GM18873 (cell line): ENCODE measurements around the gene CSTF1.
A peak's percentile ranks its signal among the peaks of the same experiment; 100 is the strongest.
"Not testable (repeated sequence)": the region's sequence is repeated elsewhere in the genome, so short reads cannot be mapped to it uniquely, and the experiment has no call there.

ENCODE experiments used
- ATAC-seq: cut with Tn5 transposase; IDR thresholded peaks from one replicate; pipeline ENCODE4 v1.9.1; 2021; ENCODE audit warnings: mild to moderate bottlenecking, moderate library complexity, moderate number of reproducible peaks; ENCODE audit not compliant: unreplicated experiment, low FRiP score

CSTF1 gene

DNA sequence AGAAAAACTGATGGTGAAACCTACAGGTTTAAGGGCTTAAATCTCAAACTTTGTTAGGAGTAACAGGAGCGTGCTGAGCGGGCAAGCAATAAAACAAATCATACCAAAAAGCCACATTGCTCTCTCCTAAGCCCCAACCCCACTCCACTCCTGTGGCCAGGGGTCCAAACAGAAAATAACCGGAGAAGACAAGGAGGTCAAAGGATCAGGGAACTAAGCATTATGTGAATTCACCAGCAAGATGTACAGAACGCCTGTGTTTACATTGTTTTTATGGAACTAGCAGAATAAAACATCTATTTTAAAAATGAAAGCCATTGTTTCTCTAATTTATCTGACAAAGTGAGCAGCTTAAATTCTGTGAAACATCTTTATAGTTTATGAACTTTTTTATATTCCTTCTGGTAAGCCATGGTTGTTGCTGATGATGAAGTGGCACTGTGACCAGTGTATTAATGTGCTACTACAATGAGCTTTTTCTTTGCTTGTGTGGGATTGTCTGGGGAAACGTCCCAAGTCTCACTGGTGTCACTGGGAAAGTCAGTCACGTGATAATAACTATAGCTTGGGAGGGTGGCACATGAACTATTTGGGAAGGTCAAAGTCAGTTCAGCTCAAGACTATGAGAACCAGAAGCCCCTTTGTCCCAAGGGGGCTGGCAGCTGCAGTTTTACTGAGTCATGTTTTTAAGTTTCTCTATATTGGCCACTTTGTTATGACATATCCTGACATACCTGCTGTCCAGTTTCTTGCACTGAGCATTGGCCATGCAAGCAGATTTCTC, 23.9 kb upstream of the CSTF1 start:
- ATAC-seq = no peak

DNA sequence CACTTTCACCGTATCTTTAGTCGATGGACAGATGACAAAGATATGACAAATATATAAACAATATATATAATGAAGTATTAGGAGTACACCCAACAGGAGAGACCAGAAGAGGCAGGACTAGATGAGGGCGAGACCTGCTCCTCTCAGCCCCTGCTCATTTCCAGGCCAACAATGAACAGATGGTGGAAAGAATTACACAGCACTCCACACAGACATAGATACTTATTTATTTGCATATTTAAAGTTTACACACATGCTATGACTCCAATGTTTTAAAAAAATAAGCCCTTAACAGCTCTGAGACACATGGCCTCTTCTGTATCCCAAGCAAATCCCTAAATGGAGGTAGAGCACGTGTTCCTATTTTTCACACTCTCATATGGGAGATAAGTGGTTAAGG, 23.3 kb upstream of the CSTF1 start:
- no peak for ATAC-seq

DNA sequence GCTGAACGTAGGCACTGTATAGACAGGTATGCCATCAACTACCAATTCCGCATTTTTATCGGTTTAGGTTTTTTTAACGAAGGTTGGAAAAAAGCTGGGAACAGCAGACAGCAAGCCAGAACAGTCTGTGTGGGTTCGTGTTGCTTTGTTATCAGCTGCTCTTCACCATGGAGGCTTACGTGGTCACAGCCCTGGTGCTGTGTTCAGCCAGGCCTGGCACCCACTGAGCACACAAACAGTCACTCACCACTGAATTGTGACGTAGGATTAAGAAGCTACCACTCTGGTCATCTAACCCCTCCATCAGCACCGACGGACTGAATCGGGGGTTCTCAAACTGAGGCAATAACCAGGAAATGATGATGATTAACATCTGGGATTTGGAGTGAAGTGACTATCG, 20.5 kb upstream of the CSTF1 start:
- no peak for ATAC-seq

DNA sequence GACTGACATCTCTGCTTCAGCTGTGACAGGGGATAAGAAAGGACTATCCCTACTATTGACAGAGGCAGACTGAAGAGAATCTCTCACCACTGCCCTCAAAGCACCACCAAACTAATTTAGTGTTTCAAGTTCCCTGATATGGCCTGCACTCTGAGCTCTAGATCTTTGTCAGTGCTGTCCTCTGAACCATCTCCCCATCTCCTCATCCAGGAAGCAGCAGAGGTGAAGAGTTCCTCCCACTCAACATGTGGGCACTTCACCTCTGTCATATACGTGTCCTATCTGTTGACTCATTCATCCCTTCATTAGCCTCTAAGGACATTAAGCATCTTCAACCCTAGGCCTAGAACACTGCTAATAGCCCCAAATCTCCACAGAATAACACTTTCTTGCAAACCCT, 19.6 kb upstream of the CSTF1 start:
- ATAC-seq = no peak

DNA sequence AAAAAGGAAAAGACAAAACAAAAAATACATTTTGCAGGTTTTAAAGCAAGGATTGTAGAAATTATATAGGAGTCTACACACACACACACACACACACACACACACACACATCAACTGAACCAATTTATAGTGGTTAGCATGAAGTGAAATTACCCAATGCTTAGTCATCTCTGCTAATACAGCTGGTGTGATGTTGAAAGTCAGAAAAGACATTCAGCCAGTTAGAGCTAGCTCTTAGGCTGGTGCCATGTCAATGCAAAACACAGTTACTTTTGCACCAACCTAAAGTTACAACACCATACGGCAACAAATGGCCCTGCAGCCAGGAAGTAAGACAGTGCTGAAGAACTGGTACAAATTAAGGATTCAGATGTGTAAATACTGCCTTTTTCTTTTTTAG, 18.5 kb upstream of the CSTF1 start:
- no peak for ATAC-seq

DNA sequence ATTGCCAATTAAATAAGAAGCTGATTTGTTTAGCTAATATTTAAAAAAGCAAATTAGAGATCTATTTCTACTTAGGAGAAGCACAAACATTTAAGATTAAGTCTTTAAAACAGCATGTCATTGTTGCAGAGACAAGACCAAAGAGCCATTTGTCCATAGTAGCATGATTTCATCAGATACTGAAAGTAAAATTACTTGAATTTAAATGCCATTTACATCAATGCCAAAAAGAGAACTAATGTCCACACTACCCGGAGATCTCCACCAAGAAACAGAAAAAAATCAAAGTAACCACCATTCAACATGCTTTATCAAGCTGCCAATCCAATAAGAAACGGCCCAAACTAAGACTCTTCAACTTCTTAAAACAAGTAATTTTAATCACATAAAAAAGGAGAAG, 16.1 kb upstream of the CSTF1 start:
- ATAC-seq = no peak

DNA sequence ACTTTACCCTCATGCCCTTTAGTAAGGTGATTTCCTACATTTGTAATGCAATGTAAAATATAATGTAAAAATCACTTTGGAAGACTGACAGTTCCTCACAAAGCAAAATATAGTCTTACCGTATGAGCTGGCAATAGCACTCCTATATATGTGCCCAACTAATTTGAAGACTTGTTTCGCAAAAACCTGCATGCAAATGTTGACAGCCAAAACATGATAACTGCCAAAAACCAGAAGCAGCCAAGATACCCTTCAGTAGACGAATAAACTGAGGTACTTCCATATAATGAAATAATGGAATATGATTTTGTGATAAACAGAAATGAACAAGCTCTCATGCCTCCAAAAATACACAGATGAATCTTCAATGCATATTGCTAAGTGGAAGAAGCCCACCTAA, 14.1 kb upstream of the CSTF1 start:
- ATAC-seq = no peak

DNA sequence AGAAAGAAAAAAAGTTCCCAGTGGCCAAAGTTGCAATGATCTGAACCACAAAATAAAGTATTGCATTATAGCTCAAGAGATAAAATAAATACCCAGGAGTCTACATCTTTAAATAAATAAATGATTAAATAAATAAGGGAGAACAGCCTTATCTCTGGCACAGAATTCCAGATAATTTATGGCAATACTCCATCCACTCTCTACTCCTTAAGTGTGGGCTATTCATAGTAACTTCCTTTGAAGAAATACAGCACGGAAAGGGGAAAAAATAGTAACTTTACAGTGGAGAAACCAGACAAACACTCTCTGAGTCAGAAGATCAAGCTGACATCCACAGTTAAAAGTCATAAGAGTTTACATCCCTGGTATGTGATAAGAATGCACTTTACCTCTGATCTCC, 12.1 kb upstream of the CSTF1 start:
- no peak for ATAC-seq

DNA sequence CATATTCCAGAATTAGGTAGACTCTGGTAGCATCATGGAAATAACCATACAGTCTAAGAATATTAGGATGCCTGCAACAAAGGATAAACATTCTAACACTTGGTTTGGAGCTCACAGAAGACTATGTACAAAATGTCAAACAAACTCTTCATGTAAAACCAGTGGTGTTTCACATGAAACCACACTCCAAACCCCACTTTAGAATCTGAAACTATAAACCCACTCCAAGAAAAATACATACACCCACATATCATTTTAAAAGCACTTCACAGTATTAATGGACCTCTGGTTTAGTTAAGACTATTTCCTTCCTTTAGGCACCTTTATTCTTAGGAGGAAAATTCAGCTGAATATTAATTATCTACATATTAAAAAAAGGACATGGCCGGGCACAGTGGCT, 10.9 kb upstream of the CSTF1 start:
- ATAC-seq = no peak

DNA sequence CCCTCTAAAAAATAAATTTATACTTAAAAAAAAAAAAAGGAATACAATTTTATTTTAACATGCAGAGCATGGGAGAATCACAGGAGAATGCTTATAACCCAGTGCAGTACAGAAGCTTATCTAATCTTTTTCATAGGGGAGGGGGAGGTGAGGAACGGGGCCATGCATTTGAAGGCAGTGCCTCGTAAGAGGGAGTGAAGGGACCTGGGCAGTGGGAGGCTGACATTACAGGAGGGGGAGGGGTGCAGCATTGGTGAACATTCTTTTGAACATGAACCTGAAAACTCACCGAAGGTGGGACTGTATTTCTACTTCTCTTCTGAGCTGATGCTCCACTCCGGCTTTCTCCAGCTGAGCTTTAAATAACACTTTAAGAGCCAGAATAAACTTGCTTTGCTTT, 9.7 kb upstream of the CSTF1 start:
- no peak for ATAC-seq

DNA sequence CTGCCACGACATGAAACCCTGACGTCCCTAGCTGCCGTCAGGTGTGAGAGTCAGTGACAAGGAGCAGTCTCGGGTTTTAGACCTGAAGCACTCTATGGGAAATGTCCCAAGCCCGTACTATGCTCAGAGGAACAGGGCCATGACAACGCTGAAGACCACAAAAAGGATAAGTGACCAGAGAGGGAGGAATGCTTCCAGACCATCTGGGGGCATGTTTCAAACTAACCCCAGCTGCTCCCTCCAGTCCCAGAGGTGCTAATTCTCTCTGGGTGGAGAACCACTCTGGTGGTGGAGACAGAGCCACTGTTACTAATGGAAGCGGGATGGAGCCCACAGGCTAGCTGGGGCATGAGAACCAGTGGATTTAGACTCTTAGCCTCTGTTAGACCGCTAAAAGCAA, 9.1 kb upstream of the CSTF1 start:
- ATAC-seq = no peak

DNA sequence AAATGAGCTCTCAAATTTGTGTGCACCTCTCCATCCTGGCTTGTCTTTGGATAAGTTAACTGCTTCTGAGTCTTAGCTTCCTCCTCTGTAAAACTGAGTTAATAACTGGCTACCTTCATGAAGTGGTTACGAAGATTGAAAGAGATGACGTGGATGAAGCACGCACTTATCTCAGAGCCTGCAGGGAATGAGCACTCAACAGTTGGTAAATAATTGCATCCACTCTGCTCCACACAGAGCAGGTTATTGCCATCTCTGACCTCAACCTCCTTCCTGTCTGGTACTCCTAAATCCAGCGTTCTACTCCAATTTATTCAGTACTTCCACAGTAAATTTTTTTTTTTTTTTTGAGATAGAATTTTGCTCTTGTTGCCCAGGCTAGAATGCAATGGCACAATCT, 7.3 kb upstream of the CSTF1 start:
- no peak for ATAC-seq

DNA sequence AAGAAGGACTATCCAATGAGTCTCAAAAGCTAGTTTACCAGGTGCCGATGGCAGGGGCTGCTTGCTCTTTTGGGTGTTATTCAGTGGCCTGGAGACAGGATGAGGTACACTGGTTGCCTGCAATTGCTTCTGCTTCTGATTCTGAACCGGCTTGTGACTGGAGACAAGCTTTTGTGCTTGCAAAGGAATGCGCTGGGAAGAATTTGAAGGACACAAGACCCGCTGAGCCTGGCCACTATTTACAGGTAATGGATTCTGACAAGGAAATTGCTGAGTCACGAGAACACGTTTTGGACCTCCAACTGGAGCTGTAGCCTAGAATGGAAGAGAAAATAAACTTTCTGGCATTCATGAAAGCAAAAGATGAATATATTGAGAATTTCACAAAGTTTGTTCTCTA, 6.2 kb upstream of the CSTF1 start:
- no peak for ATAC-seq

DNA sequence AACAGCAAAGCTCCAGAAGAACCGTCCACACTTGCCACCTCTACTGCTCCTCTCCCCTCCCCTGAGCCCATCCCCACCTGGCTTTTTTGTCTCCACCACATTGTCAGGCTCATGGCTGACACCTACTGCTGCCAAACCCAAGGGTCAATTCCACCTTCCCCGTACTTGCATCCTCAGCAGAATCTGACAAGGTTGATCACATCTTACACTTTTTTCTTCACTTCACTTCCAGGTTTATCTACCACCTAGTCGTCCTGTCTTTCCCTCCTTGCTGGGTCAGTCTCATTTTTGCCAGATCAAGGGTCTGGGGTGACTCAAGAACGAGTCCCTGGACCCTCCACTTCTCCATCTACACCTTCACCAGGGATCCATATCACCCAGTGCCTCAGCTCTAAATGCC, 3.6 kb upstream of the CSTF1 start:
- no peak for ATAC-seq

DNA sequence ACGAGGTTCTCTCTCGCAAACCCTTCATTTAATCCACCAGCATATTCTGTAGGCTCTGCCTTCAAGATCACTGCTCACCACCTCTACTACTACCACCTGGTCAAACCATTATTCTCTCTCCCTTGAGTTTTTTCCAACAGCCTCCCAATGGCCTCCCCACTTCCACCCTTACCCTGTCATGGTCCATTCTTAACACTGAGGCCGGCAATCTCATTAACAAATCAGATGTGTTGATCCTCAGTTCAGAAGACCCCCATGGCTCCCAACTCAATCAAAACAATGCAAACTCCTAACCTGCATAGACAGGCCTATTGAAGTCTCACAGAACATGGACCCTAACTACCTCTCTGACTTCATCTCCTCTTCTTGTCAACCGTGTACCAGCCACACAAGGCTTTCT, 2.6 kb upstream of the CSTF1 start:
- no peak for ATAC-seq

DNA sequence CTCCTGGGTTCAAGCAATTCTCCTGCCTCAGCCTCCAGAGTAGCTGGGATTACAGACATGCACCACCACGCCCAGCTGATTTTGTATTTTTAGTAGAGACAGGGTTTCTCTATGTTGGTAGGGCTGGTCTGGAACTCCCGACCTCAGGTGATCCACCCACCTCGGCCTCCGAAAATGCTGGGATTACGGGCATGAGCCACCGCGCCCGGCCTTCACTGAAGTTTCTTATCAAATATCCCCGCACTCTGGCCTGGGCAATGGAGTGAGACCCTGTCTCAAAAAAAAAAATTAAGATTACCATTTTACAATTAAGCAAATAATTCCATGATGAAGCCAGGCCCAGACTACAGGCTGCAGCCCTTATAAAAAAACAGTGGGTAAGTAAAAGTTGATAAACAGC, 2.0 kb upstream of the CSTF1 start:
- ATAC-seq = not testable (repeated sequence)

DNA sequence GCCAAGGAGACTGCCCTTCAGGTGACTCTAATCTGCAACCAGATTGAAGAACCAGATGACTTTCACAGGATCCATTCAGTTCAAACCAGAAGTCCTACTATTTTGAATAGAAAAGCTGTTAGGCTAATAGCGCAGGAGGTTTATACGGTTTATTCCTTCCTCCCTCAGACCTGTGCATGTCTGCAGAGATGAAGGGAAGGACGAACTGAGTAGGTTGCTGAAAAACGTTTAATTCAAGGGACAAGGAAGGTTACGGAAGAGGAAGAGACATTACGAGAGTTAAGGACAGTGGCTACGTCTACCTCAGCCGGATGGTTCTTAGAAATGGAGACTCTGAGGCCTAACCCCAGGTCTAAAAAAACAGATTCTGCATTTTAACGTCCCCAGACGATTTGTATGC, 1.4 kb upstream of the CSTF1 start:
- no peak for ATAC-seq

DNA sequence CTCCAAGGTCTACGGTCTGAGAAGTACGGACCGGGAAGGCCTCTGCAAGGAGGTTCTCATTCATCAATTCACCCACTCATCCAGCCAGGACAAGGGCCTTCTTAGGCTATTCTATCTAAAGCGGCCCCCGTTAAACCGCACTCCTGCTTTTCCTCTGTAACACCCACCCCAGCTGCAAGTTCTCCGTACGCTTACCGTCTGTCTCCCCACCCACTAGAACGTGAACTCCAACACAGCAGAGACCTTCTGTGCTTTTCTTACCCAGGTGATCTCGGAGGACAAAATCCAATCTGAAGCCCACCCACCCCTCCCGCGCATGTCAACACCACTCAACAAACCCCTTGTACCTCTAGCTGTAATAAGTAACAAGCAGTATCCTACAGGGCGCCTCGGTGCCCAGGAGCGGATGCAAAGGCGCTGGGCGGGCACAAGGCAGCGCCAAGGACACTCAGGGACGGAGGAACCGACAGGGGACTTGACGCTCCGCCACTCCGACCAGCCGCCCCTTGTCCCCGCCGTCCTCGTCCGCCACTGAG, 781 bp upstream of the CSTF1 start:
- peak; percentile 24 for ATAC-seq

DNA sequence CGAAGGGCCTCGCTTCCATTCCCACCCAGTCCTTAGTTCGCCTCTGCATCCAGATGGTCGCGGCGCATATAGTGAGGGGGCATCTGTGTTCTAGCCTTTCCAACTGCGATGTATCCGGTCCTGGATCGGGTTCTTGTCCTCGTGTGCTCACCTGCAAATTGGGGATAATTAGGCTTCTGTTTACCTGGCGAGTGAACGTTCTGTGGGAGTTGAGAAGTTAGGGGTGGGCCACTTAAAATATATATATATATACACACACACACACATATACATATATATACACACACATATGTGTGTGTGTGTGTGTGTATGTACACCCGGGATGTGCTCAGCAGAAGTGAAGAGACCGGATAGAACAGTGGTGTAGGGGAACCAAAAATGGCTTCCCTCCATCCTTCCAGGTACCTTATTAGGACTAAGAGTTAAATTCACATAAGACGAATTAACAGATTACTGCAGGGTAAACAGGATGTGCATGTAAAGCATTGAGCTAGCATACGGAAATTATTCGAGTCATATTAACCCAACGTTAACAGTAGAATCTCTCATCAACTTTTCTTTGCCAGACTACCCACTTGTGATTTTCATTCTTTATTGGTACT, 537 bp downstream of the CSTF1 start:
- no peak for ATAC-seq

DNA sequence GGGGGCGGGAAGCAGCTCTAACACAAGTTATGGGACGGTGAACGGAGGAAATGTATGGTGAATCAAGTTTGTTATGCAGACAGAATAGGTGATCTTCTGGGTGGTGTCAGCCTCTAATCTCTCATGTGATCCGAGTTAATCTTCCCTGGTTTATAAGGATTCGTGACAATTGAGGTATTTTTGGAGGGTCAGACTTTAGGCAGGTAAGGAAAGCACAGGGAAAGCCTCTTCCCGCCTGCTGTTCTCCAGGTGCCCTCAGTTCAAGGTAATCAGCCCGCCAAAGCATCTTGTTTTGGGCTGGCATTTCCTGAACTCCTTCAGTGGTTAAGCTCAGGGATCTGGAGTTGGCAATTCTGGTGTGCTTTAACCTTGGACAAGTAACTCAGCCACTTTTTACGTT, 1.2 kb downstream of the CSTF1 start:
- ATAC-seq = no peak

DNA sequence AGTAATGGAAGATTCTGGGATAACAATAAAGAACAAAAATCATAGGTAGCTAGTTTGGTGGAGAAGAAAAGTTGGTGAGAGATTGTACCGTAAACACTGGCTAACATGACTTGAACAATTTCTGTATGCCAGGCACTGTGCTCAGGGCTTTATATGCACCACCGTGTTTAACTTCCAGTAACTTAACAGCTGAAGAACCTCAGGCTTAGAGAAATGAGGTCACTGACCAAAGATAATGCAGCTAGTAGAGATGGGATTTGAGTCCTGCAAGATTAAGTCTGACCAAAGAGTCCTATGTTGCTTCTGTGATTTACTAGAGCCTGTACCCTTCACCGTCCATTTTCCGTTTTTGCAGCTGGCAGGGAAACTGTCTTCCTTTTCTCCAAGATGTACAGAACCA, 2.7 kb downstream of the CSTF1 start:
- ATAC-seq = no peak

DNA sequence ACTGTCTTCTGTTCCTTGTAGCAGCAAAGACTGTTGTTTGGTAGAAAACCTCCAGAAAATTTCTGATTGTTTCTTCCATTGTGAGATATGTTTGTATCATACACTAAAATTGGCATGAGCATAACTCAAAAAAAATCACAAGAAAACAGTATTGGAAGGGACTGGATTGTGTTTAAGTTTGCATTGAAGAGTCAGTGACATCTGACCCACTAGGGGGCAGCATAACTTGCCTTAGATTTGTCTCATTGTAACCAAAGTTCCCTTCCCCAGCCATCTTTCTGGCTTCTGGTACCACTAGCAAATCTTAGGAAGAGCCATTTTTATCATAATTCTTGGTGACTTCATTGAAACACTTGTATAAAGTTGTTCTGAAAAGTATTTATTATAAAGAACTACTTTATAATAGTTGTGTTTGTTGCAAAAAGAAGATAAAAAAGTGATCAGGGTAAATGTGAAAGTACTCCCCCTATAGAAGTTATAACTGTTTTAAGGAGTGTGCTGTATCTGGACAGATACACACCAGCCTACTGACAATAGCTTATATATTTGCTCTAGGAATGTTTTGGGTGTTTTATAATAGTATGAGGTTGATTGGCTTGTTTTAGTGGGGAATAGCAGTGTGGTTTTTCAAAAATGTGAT, 7.7 kb downstream of the CSTF1 start:
- no peak for ATAC-seq
